ENCODE data around the gene TSHZ1.

- no peak for TF ChIP-seq CTCF (IDR thresholded peaks at IDR 0.05; ENCODE audit: insufficient read depth, low read length, poor library complexity, severe bottlenecking)
- TF ChIP-seq EZH2phosphoT487 (conservative IDR thresholded peaks at IDR 0.05; ENCODE audit: low read length), result no peak
These were observed 11.8 kb downstream of the TSHZ1 start for GRCh38 chr18:75222407-75222806.

Data from SU-DHL-6 (cell line).